GM21423 (cell line): ENCODE measurements around the gene STARD10.
A peak's percentile ranks its signal among the peaks of the same experiment; 100 is the strongest.
"Not testable (repeated sequence)": the region's sequence is repeated elsewhere in the genome, so short reads cannot be mapped to it uniquely, and the experiment has no call there.

ENCODE experiments used
- ATAC-seq: cut with Tn5 transposase; IDR thresholded peaks from one replicate; pipeline ENCODE4 v1.9.1; 2021; ENCODE audit warnings: mild to moderate bottlenecking, moderate library complexity; ENCODE audit not compliant: unreplicated experiment

Gene STARD10

DNA sequence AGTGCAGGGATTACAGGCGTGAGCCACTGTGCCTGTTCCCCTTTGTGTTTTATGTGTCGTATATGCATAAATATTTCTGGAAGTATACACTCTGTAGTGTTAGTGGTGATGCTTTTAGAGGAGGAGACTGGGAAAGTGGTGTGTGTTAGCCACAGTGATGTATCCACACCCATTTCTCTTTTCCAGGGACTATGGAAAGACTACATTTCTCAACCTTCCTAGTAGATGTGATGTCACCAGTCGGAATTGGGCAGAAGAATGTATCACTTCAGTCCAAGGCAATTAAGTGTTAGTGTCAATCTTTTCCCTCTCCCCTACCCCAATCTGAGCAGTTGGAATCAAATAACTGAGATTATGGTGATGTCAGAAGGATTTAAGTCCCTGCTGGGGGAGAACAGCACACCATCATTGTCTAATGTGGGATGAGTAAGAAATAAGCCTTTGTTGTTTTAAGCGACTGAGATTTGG is 14.5 kb upstream of the STARD10 start:
- ATAC-seq = no peak

DNA sequence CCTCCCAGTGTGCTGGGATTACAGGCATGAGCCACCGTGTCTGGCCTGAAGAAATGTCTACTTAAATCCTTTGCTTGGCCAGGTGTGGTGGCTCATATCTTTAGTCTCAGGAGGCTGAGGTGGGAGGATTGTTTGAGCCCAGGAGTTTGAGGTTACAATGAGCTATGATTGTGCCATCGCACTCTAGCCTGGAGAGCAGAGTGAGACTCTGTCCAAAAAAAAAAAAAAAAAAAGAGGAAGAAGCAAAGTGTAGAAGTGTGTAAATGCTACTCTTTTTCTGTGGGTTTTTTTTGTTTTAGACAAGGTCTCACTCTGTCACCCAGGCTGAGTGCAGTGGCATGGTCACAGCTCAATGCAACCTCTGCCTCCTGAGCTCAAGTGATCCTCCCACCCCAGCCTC is 13.9 kb upstream of the STARD10 start:
- ATAC-seq = no peak

DNA sequence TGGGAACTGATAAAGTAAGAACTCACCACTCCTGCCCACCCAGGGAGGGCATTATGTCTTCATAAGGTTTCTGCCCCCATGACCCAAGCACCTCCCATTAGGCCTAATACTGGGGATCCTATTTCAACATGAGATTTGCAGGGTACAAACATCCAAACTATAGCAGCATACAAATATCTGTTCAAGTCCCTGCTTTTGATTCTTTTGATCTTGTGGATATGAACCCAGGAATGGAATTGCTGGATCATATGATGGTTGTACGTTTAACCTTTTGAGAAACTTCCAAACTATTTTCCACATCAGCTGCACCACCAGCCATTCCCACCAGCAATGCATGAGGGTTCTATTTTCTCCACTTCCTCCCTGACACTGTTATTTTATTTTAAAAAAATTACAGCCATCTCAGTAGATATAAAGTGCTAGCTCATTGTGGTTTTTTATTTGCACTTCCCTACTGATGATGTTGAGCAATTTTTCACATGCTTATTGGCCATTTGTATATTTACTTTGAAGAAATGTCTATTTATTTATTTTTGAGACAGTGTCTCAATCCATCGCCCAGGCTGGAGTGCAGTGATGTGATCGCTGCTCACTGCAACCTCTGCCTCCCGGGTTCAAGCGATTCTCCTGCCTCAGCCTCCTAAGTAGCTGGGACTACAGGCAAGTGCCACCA is 13.3 kb upstream of the STARD10 start:
- no peak for ATAC-seq

DNA sequence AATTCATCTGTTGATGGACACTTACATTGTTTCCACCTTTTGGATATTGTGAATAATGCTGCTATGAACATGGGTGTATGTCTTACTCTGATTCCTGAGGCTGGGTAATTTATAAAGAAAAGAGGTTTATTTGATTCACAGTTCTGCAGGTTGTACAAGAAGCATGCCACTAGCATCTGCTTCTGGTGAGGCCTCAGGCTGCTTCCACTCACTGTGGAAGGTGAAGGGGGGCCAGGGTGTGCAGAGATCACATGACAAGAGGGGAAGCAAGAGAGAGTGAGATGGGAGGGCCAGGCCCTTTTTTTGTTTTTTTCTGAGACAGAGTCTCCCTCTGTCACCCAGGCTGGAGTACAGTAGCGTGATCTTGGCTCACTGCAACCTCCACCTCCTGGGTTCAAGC is 12.5 kb upstream of the STARD10 start:
- not testable (repeated sequence) for ATAC-seq

DNA sequence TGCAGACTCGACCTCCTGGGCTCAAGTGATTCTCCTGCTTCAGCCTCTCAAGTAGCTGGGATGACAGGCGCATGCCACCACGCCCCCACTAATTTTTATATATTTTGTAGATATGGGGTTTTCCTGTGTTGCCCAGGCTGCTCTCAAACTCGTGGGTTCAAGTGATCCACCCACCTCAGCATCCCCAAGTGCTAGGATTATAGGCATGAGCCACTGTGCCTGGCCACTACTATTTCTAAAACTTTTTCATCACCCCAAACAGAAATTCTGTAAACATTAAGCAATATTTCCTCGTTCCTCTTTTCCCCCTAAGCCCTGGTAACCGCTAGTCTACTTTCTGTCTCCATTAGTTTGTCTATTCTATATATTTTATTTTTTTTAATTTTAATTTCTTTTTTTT is 11.4 kb upstream of the STARD10 start:
- no peak for ATAC-seq

DNA sequence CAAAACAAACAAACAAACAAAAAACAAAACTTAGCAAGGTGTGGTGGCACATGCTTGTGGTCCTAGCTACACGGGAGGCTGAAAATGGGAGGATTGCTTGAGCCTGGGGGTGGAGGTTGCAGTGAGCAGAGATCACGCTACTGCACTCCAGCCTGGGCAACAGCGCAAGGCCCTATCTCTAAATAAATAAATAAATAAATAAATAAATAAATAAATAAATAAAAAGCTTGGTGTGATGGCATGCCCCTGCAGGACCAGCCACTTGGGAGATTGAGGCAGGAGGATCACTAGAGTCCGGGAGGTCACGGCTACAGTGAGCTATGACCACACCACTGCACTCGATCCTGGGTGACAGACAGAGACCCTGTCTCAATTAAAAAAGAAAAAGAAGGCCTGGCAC is 9.0 kb upstream of the STARD10 start:
- ATAC-seq = no peak

DNA sequence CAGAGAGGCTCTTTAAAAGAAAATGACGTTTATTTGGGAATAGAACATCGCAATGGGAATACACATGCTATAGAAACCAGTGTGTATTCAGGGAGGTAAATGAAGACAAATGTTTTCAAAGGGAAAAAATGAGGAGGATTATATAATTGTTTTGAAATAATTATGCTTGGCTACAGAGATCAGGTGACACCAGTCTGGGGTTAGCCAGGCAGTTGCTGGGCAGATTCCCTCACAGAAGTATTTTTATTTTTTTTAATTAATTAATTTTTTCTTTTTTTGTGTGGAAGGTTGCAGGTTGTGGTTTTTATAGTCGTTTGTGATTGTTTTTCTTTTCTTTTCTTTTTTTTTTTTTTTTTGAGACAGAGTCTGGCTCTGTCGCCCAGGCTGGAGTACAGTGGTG is 5.6 kb upstream of the STARD10 start:
- ATAC-seq = no peak

DNA sequence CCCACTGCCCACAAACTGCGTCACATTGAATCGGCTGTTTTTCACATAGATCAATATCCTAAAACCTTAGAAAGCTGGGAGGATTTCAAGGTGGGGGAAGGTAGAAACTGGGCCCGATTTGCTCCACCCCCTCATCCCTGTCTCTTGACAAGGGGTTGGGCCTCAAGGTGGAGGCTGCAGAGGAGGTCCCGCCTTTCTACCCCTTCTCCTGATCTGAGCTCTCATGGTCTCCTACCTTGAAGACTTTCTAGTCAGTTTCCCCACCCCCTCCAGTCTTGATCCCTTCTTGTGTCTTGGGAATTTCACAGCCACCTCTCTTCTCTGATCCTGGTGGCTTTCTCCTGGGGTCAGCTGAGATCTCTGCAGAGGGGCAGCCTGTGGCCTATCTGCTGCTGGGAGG is 4.5 kb upstream of the STARD10 start:
- no peak for ATAC-seq

DNA sequence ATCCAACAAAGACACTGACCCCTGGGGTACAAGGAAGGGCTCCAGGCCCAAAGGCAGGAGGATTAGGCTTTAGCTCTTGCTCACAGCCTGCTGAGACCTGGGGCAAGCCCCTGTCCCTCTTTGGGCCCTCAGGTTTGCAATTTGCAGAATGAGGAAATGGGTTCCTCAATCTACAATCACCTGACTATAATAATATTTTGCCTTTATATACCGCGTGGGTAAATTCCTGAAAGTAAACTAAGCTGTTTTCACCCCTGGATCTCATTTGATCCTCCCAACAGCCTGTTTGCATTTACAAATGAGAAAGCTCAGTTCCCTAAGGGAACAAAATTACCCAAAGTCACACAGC is 797 bp downstream of the STARD10 start:
- ATAC-seq = no peak

DNA sequence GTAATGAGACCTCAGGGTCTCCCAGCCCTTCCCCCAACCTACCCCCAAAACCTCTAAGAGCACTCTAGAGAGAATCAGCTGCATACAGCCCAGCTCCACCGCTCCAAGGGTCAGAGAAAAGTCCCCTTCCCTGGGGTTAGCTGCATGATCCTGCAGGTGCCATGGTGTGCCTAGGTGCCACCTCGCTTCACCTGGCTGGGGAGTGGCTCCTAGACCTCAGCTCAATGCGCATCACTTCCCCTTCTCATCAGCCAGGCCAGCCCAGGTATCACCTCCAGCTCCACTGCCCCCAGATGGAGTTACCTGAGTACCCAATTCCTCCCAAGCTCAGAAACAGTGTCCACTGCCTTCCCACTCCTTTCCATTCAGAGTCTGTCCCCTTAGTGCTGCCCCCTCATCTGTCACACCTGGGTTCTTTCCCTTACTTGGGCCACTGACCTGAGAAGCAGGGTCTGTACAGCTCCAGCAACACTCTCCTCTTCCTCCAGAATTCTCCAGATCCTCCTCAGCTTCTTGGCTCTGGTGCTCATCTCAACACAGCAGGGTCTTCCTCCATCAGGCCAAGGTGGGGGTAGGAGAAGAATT is 1.3 kb downstream of the STARD10 start:
- ATAC-seq = no peak

DNA sequence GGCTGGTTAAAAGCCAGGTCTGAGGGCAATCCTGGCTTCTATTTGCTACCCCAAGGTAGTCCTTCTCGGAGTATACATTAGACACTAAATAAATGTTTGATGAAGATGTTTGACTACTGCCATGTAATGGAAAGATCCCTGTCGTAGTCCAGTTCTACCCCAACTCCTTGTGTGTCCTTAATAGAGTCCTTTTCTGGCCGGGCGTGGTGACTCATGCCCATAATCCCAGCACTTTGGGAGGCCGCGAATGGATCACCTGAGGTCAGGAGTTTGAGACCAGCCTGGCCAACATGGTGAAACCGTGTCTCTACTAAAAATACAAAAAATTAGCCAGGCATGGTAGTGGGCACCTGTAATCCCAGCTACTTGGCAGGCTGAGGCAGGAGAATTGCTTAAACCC is 2.6 kb downstream of the STARD10 start:
- not testable (repeated sequence) for ATAC-seq

DNA sequence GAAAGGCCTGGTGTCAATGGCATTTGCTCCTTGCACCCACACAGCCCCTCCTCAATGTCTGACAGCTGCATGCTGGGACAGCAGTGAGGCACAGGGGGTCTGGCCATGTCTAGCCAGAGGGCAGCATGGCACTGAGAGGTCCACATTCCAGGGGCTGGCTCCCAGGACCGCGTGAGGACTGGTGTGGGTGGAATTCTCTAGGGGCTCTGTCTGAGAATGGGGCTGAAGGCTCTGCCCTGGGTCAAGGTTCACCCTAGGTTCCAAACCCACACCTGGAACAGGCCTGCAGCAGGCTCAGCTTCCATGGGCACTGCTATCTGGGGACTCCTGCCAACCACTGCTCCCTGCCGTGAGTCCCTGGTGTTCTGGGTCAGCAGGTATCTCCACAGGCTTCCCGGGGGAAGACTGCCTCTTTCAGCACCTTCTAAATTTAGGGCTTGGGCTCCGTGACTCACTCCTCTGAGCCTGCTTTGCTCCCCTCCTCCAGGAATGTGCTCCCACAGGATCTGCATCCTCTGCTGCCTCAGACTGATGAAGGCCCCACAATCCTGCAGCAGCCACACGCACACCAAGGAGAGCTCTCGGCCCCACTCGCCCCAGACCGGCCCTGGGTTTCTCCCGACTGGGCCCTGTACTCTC is 4.2 kb downstream of the STARD10 start:
- no peak for ATAC-seq

DNA sequence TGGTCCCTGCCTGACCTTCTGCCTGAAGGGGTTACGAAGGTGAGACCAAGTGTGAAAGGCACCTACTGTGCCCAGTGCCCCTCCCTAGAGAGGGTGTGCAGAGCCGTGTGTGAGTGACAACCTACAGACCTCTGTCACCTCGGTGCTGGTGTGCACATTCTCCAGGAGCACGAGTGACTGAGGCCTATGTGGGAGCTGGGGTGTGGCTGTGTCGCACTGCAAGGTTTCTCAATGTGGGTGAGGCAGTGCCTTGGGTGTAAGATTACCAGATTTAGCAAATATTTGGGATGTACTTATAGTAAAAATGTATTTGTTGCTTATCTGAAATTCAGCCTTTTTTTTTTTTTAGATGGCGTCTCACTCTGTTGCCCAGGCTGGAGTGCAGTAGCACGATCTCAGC is 5.6 kb downstream of the STARD10 start:
- ATAC-seq = no peak

DNA sequence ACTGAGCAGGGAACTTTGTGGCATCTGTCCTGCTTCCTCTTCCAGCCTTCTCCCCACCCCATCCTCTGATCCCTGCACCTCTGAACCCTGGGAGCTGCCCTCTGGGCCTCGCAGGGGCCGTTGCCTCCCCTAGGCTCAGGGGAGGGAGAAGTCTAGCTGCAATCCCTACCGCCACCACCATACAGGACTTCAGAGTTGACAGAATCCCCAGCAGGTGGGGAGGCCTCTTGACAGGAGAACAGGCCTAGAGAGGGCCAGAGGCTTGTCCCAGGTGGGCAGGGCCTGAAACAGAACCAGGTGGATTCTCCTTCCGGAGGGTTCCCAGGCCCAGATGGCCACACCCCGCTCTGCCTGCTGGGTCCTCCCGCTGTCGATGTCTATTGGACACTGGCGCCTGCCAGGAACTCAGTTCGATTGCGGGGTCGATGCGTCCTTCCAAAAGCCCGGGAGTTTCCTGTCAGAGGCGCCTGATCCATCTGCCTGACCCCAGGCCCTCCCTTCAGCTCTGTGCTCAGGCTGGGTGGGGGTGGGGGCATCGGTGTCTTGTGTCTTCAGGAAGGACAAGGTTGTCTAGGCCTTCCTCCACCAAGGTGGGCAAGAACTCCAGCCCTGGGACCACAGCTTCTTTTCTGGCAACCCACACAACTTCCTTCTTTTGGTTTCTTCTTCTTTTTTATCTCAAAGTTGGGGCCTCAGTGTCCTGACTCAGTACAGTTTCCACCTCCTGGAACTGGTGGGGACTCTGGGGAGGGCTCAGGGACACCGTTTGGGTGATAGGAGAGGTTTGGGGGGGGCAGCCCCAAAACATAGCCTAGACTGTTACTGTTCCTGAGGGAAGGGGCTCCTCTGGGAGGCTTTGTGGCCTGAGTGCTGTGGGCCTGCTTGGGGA is 6.4 kb downstream of the STARD10 start:
- no peak for ATAC-seq

DNA sequence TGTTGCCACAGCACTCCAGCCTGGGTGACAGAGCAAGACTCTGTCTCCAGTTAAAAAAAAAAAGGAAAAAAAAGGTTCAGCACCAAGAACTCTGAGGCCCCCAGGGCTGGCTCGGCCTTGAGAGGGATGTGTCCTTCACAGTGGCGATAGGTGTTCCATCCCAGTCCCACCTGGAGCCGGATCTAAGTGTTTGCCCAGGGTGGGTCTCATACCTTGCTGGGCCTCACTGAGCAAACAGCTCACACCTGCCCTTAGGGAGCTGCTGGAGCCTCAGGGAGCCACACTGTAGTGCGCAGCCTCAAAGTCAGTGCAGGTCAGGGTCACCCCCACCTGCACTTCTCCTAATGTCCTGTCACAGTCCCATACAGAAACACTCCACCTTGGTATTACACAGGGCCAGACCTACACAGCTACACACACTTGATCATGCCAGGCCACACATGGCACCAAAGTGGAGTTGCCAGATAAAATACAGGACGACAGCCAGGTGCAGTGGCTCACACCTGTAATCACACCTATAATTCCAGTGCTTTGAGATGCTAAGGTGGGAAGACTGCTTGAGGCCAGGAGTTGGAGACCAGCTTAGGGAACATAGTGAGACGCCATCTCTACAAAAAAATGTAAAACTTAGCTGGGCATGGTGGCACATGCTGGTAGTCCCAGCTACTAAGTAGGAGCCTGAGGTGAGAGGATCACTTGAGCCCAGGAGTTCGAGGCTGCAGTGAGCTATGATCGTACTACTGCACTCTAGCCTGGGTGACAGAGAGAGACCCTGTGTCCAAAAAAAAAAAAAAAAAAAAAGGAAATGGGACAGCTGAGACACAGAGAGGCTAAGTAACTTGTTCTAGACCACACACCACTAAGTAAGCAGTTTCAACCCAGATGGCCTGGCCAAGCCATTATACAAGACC is 7.3 kb downstream of the STARD10 start:
- ATAC-seq = no peak

DNA sequence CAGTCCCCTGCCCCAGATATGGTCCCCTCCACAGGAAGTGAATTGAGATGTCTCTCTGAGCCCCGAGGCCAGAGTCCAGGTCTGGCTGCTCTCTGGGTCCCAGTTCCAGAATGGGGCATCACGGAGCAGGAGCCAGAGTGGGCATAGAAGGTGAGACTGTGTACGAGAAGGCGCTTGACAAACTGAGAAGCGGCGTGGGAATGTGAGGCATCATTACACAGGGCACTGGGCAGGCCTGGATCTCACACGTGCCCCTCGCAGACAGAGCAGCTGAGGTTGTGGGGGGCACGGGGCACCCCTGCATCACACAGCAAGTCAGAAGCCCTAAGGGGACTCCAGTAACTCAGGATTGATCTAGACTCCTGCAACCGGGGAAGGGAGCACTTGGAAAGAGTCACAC is 9.2 kb downstream of the STARD10 start:
- ATAC-seq = no peak

DNA sequence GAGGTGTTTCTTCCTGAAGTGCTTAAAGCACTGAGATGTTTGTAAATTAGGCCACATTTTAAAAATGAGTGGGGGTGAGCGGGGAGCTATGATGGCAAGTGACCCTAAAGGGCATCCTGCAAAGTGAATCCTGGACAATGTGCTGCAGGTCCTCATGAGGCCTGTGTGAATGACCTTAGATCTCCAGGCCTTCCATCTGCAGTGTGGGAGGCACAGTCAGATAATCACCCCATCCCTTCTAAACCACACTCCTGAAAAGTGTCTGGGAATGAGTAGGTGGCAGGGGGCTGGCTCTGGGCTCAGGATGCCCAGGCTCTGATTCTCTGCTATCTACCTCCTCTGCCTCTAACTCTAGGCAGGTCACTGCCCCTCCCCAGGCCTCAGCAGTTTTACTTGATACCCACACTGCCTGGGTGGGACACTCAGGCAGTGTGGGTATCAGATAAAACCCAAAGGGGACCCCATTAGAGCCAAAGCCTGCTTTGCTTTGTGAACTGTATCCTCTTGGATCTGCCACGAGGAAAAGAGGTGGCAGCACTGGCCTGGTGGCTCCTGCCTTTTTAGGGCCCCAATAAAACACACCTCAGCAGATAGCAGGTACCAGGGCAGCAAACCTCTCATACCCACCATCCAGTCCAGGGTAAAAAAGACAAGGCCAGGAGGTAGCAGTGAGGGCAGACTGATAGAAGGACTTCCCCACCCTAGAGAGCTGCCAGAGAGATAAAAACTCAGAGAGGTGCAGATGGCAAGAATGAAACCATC is 10.5 kb downstream of the STARD10 start:
- ATAC-seq = no peak

DNA sequence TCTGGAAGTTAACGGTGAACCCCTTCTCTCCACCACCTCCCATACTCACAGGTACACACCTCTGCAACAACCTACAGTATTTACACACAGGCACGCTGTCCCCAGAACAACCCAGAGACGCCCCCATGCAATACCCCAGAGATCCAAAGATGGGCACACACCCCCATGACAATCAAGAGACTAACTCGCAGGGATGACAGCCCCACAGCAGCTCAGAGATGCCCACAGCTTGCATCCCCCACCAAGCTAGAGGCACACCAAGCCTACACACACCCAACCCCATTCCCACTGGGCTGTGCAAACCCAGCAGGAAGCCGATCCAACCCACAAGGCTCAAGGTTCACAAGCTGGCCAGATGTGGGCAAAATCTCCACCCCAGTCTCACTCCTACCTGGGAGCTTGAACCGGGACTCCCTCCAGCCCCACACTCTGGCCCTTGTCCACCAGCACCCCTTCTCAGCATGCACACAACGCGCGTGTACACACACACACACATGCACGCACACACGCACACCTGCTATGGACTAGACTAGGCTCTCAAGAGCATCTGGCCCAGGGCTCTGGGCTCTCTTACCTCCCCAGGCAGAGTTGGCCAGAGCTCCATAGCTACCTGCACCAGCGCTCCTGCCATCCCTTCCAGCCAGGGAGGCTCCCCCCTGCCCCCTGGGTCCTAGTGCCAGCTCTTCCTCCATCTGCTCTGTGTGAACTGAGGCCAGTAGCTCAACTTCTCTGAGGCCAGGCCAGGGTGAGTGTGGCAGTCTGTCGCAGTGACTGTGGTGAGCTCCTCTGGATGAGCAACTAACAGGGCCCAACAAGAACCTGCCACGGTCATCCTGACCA is 11.5 kb downstream of the STARD10 start:
- peak; percentile 10 for ATAC-seq
